ENCODE measurements around the gene YBEY. TPM values are rescaled to one million over a fixed set of nuclear protein-coding genes. Genes with fewer than 3 reads are reported as not detected.

YBEY gene
- polyA plus RNA-seq, 1 of the 3 experiments (the other 2 are of a cell fraction) = 47.5 TPM

DNA sequence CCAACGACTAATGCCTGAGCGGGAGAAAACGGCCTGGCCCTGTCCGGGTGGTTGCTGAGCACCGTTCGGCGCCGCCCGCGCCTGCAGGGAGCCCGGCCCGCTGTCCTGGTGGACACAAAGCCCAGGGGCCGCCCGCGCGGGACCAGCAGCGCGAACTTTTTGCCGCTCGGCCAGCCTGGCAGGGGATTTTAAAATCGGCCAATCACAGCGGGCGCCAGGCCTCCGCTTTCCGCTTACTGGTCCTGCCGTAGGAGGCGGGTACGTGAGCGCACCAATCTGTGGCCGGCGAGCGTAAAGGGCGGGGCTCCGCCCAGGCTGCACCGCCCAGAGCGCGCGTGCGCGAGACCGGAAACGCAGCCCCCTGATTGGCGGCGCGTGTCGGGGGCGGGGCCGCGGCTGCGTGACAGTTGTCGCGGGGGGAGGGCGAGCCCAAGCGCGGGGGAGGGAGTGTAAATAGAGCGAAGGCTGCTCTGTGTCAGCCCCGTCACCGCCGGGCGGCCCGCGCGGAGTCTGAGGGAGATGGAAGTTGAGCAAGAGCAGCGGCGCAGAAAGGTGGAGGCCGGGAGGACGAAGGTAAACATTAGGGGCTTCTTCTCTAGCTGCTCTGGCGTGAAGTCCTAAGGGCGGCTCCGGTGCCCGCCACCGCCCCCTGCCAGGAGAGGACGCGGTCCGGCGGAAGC lies 37.7 kb downstream of the YBEY start, which contains the start of the genes C21orf58 and PCNT:
C21orf58 (minus strand) TSS at position 161 of the 680 bp plus-strand sequence. CDS start 1,132 bp downstream, outside the sequence.
PCNT (plus strand) TSS at position 447 of the 680 bp plus-strand sequence; CDS start at position 520, 73 bp downstream.
- H3K9me2 ChIP-seq = no peaks in the 10 kb centered on the region
- peak within 1 kb of the TSS; percentile 92 for H3K27ac ChIP-seq (ENCODE audit: low read depth in 2 of 2, low read length in 1 of 2)
- TF ChIP-seq POLR2AphosphoS5 (IDR thresholded peaks at IDR 0.05; ENCODE audit: low read depth, low read length) (peak; percentile 70; the same call in 1 of the 2 replicates), FOXM1 (IDR thresholded peaks at IDR 0.05; ENCODE audit: low read depth) (peak; percentile 51; the same call in 1 of the 2 replicates), CHD2 (IDR thresholded peaks at IDR 0.05; ENCODE audit: low read length, partially characterized antibody) (peak; percentile 83), FOSL2 (IDR thresholded peaks at IDR 0.05; ENCODE audit: borderline replicate concordance, low read depth) (no peak), TEAD4 (IDR thresholded peaks at IDR 0.05; ENCODE audit: borderline replicate concordance, insufficient read depth) (no peak), YY1 (IDR thresholded peaks at IDR 0.05; ENCODE audit: low read depth) (no peak), GATA2 (CRISPR knock-in tag; IDR thresholded peaks at IDR 0.05) (no peak), TAF1 (IDR thresholded peaks at IDR 0.05; ENCODE audit: borderline replicate concordance, low read depth, low read length) (peak; percentile 90), FOXJ3 (CRISPR knock-in tag; IDR thresholded peaks at IDR 0.05) (no peak), SIN3A (IDR thresholded peaks at IDR 0.05; ENCODE audit: borderline replicate concordance, low read depth, low read length) (peak; percentile 9; the same call in 1 of the 2 replicates), RXRA (IDR thresholded peaks at IDR 0.05; ENCODE audit: borderline replicate concordance, low read depth) (no peak), MXI1 (IDR thresholded peaks at IDR 0.05; ENCODE audit: low read depth, low read length) (peak; percentile 86), NRF1 (IDR thresholded peaks at IDR 0.05; ENCODE audit: low read depth, low read length) (peak; percentile 82), ELF1 (IDR thresholded peaks at IDR 0.05) (no peak), RCOR1 (IDR thresholded peaks at IDR 0.05; ENCODE audit: low read length) (no peak), GABPA (IDR thresholded peaks at IDR 0.05; ENCODE audit: low read depth) (peak; percentile 7; the same call in 1 of the 2 replicates), EP300 (IDR thresholded peaks at IDR 0.05; ENCODE audit: borderline replicate concordance in 1 of 2, low read depth in 1 of 2, low read length in 1 of 2) (no peak)
- TF ChIP-seq, protein P1, sequence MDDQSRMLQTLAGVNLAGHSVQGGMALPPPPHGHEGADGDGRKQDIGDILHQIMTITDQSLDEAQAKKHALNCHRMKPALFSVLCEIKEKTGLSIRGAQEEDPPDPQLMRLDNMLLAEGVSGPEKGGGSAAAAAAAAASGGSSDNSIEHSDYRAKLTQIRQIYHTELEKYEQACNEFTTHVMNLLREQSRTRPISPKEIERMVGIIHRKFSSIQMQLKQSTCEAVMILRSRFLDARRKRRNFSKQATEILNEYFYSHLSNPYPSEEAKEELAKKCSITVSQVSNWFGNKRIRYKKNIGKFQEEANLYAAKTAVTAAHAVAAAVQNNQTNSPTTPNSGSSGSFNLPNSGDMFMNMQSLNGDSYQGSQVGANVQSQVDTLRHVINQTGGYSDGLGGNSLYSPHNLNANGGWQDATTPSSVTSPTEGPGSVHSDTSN (IDR thresholded peaks at IDR 0.05) = 0 out of 2 replicates have a peak, but pooled peaks have one; percentile 8
- TF ChIP-seq, protein P2, sequence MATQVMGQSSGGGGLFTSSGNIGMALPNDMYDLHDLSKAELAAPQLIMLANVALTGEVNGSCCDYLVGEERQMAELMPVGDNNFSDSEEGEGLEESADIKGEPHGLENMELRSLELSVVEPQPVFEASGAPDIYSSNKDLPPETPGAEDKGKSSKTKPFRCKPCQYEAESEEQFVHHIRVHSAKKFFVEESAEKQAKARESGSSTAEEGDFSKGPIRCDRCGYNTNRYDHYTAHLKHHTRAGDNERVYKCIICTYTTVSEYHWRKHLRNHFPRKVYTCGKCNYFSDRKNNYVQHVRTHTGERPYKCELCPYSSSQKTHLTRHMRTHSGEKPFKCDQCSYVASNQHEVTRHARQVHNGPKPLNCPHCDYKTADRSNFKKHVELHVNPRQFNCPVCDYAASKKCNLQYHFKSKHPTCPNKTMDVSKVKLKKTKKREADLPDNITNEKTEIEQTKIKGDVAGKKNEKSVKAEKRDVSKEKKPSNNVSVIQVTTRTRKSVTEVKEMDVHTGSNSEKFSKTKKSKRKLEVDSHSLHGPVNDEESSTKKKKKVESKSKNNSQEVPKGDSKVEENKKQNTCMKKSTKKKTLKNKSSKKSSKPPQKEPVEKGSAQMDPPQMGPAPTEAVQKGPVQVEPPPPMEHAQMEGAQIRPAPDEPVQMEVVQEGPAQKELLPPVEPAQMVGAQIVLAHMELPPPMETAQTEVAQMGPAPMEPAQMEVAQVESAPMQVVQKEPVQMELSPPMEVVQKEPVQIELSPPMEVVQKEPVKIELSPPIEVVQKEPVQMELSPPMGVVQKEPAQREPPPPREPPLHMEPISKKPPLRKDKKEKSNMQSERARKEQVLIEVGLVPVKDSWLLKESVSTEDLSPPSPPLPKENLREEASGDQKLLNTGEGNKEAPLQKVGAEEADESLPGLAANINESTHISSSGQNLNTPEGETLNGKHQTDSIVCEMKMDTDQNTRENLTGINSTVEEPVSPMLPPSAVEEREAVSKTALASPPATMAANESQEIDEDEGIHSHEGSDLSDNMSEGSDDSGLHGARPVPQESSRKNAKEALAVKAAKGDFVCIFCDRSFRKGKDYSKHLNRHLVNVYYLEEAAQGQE (IDR thresholded peaks at IDR 0.05; ENCODE audit: low read depth, low read length) = peak; percentile 45; the same call in 1 of the 2 replicates
- TF ChIP-seq, protein P3, sequence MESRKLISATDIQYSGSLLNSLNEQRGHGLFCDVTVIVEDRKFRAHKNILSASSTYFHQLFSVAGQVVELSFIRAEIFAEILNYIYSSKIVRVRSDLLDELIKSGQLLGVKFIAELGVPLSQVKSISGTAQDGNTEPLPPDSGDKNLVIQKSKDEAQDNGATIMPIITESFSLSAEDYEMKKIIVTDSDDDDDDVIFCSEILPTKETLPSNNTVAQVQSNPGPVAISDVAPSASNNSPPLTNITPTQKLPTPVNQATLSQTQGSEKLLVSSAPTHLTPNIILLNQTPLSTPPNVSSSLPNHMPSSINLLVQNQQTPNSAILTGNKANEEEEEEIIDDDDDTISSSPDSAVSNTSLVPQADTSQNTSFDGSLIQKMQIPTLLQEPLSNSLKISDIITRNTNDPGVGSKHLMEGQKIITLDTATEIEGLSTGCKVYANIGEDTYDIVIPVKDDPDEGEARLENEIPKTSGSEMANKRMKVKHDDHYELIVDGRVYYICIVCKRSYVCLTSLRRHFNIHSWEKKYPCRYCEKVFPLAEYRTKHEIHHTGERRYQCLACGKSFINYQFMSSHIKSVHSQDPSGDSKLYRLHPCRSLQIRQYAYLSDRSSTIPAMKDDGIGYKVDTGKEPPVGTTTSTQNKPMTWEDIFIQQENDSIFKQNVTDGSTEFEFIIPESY (IDR thresholded peaks at IDR 0.05; ENCODE audit: borderline replicate concordance, low read depth) = no peak
- TF ChIP-seq, protein P4, sequence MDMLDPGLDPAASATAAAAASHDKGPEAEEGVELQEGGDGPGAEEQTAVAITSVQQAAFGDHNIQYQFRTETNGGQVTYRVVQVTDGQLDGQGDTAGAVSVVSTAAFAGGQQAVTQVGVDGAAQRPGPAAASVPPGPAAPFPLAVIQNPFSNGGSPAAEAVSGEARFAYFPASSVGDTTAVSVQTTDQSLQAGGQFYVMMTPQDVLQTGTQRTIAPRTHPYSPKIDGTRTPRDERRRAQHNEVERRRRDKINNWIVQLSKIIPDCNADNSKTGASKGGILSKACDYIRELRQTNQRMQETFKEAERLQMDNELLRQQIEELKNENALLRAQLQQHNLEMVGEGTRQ (IDR thresholded peaks at IDR 0.05; ENCODE audit: borderline replicate concordance, low read depth, low read length) = no peak
- TF ChIP-seq, protein P5, sequence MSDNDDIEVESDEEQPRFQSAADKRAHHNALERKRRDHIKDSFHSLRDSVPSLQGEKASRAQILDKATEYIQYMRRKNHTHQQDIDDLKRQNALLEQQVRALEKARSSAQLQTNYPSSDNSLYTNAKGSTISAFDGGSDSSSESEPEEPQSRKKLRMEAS (IDR thresholded peaks at IDR 0.05; ENCODE audit: low read depth) = peak; percentile 40; the same call in 1 of the 2 replicates
- TF ChIP-seq, protein P6, sequence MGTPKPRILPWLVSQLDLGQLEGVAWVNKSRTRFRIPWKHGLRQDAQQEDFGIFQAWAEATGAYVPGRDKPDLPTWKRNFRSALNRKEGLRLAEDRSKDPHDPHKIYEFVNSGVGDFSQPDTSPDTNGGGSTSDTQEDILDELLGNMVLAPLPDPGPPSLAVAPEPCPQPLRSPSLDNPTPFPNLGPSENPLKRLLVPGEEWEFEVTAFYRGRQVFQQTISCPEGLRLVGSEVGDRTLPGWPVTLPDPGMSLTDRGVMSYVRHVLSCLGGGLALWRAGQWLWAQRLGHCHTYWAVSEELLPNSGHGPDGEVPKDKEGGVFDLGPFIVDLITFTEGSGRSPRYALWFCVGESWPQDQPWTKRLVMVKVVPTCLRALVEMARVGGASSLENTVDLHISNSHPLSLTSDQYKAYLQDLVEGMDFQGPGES (IDR thresholded peaks at IDR 0.05; ENCODE audit: low read depth, low read length) = peak; percentile 86
- peak within 1 kb of the TSS; percentile 95 for H3K9ac ChIP-seq
- peak within 1 kb of the TSS; percentile 81 to 96 for H3K4me3 ChIP-seq (ENCODE audit: low read depth in 2 of 2, low read length in 1 of 2)
- under 1% methylated on average over 20 of the region's 76 CpGs for WGBS (ENCODE audit: low lambda C conversion rate)
- peaks cover 16% of the 10 kb centered on the region for H3F3A ChIP-seq (replicated peaks; ENCODE audit: insufficient read depth)
- CTCF ChIA-PET = interaction anchor here (0.7 kb wide), 1 partner anchor 79 kb away, joined by 3 read pairs; no protein-coding TSS in a partner anchor
- peaks cover 2 to 13% of the 10 kb centered on the region in 2 experiments for H3K36me3 ChIP-seq (replicated peaks in 1 of 2; ENCODE audit: control insufficient read depth in 1 of 2, insufficient read depth in 2 of 2, low read length in 1 of 2)
- H4K20me1 ChIP-seq (ENCODE audit: insufficient read depth) = peaks cover 8% of the 10 kb centered on the region; the same call in 1 of the 2 replicates
- H3K4me1 ChIP-seq (ENCODE audit: control insufficient read depth in 1 of 2, insufficient read depth in 2 of 2, low read depth in 1 of 2, low read length in 1 of 2) = peaks cover 15 to 40% of the 10 kb centered on the region in 2 experiments; a peak in 3 of 4 replicates
- peak within 1 kb of the TSS; percentile 72 for H2AFZ ChIP-seq (ENCODE audit: low read depth)
- H3K9me3 ChIP-seq = no peaks in the 10 kb centered on the region
- no peaks in the 10 kb centered on the region for H3K27me3 ChIP-seq (ENCODE audit: insufficient read depth)
- peaks cover 81% of the 10 kb centered on the region for H3K79me2 ChIP-seq (ENCODE audit: insufficient read depth)
- H3K4me2 ChIP-seq = peak within 1 kb of the TSS; percentile 100
- POLR2A ChIA-PET = no interaction called here
- DNase-seq = peak; percentile 99
